Colonic mucosa (tissue), 4 donors: Measurements from ENCODE around the gene THSD4. TPM values are rescaled to one million over a fixed set of nuclear protein-coding genes. Genes with fewer than 3 reads are reported as not detected.

ENCODE experiments used
- DNase-seq: peaks from one replicate; pipeline ENCODE4 v3.0.0-alpha.2; 2020
- H3K27ac ChIP-seq: fragments of 200-600 bp; one replicate; pipeline ENCODE4 v1.8.0; 2021
- H3K27me3 ChIP-seq: fragments of 200-600 bp; one replicate; pipeline ENCODE4 v1.8.0; 2021
- H3K36me3 ChIP-seq: fragments of 200-600 bp; one replicate; pipeline ENCODE4 v1.8.0; 2021
- H3K4me1 ChIP-seq: fragments of 200-600 bp; one replicate; pipeline ENCODE4 v1.8.0; 2021; ENCODE audit warnings: mild to moderate bottlenecking
- H3K4me3 ChIP-seq: fragments of 200-600 bp; one replicate; pipeline ENCODE4 v1.8.0; 2021
- H3K9ac ChIP-seq, 2 donors: one replicate each; pipeline ENCODE4 v1.7.0; 2013; ENCODE audit warnings: control low read depth in 2 of 2, low read depth in 2 of 2, low read length in 2 of 2
- H3K9me3 ChIP-seq: fragments of 200-600 bp; one replicate; pipeline ENCODE4 v1.8.0; 2021
- CTCF ChIP-seq: fragments of 200-600 bp; IDR thresholded peaks from one replicate; pipeline ENCODE4 v1.8.0; 2022; ENCODE audit warnings: antibody characterized with exemption, mild to moderate bottlenecking
- intact Hi-C: fragments of 100-400 bp; cut with DNase I; formaldehyde crosslinking; loops from one replicate; pipeline ENCODE4 v1.14.1; 2022
- total RNA-seq, 2 donors: library from RNA; stranded (reverse); fragmentation: NEBNext Ultra II Directional in 1 of 2; extraction: Animal tissue kit (Norgen Biotek cat#: 25700) in 1 of 2; gene quantifications; one replicate each; pipeline ENCODE4 v1.2.1, GENCODE V29; 2021
- donor health status: healthy.
- donor health status: DM: no; HTN: no; CAD: no.
- donor health status: DM: no; HTN: no; CAD: no.

THSD4 gene
- total RNA-seq, 2 donors from 2014 or later: 18.8 to 23.5 TPM

DNA sequence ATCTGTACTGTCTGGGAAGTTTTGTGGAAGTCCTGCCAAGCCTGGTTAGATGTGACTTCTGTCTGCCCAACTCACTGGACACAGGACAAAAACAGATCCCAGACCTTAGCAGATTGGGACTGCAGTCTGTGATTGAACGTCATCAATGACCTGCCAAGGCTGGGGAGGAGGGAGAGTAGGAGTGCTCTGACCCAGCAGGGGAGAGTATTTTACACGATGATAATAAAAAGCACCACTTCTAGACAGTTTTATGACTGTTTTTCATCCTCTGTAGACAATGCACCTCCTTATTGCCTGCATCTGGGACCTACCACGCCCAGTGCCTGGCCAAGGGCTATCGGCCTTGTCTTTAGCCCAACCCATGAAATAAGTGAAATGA is 592.8 kb downstream of the THSD4 start:
- H3K4me1 ChIP-seq: peaks cover 7% of the 10 kb centered on the region

DNA sequence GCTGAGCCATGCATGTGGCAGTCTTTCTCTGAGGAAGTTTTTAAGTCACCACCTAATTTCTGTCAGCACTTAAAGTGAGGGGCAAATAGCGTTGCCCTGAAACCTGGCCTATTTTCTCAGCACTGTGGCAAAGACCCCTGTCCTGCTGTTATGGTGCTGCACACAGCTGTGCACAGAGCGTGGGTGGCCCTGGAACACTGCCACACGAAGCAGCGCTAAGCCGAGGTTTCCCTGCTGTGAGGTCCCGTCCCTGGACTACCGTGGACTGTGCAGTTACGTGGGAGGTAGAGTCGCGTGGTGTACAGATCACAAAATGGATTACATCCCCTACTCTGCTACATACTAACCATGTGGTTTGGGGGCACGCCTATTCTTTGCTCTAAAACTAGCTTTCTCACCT is 593.5 kb downstream of the THSD4 start:
- H3K9me3 ChIP-seq: no peaks in the 10 kb centered on the region
- peak overlapping the region in 1 of 2 donors; percentile 32 for H3K9ac ChIP-seq
- intact Hi-C loops: no loop called here
- no peak for DNase-seq
- no peaks in the 10 kb centered on the region for H3K27me3 ChIP-seq
- H3K4me1 ChIP-seq: peaks cover 7% of the 10 kb centered on the region
- H3K4me3 ChIP-seq: no peak overlapping the region
- H3K36me3 ChIP-seq: no peaks in the 10 kb centered on the region
- TF ChIP-seq CTCF: no peak
- no peak overlapping the region for H3K27ac ChIP-seq

More for the DNA sequence above, 592.8 kb downstream of the THSD4 start:
- Histone ChIP-seq H3K9me3 (no peaks in the 10 kb centered on the region), H3K36me3 (no peaks in the 10 kb centered on the region), H3K9ac (no peak overlapping the region), H3K27me3 (no peaks in the 10 kb centered on the region), H3K27ac (peak overlapping the region; percentile 22), H3K4me3 (no peak overlapping the region)
- intact Hi-C loops: no loop called here
- DNase-seq: peak; percentile 41
- no peak for TF ChIP-seq CTCF

- no peak for DNase-seq
- no peaks in the 10 kb centered on the region for H3K36me3 ChIP-seq
- no peak overlapping the region for H3K4me3 ChIP-seq
- H3K9me3 ChIP-seq: no peaks in the 10 kb centered on the region
- no peaks in the 10 kb centered on the region for H3K27me3 ChIP-seq
- peaks cover 7% of the 10 kb centered on the region for H3K4me1 ChIP-seq
- no peak overlapping the region for H3K27ac ChIP-seq
- intact Hi-C loops: no loop called here
- TF ChIP-seq CTCF: no peak
- H3K9ac ChIP-seq: no peak overlapping the region
Measured at GRCh38 chr15:71709808-71710418, 594.6 kb downstream of the THSD4 start.

DNA sequence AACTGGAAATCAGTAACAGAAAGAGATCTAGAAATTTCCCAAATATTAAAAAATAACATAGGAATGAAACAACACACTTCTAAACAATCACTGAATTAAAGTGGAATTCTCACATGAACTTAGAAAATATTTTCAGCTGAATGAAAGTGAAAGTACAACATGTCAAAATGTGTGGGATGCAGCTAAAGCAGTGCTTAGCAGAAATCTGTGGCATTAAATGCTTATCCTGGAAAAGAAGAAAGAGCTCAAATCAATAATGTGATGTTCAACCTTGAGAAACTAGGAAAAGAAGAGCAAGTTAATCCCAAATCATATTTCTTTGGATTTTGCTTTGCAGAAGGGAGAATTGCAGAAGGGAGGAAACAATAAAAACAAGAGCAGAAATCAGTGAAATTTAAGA is 596.9 kb downstream of the THSD4 start:
- peaks cover 7% of the 10 kb centered on the region for H3K4me1 ChIP-seq
- intact Hi-C loops: no loop called here
- no peak overlapping the region for H3K27ac ChIP-seq

DNA sequence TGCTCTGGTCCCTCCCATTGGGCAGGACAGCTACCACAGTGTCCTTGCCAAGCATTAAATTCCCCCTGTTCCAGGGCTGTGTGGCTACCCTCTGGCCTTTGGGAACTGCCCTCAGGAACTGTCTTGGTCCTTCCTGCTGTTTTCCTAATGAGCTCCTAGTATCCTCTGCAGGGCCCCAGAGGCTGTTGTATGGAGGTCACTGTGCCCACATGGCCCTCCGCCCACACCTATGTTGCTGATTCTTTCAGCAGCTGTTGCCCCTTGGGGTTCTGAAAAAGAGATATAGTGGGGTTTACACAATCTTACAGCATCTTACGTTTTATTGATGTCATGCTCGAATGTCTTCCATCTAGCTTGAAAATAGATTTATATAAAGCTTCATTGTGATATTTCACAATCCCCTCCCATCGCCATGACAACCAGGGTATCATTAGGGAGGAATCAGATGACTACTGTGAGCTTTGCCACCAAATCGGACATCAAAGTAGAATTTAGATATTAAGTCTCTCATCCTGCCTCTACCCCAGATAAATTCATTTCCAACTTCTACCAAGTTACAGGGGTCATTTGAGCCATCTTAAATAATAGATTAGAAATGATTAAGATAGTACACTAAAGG is 598.0 kb downstream of the THSD4 start:
- intact Hi-C loops: no loop called here
- H3K27me3 ChIP-seq: no peaks in the 10 kb centered on the region
- H3K9me3 ChIP-seq: no peaks in the 10 kb centered on the region
- H3K9ac ChIP-seq: no peak overlapping the region
- no peak overlapping the region for H3K4me3 ChIP-seq
- peaks cover 3% of the 10 kb centered on the region for H3K4me1 ChIP-seq
- no peak for DNase-seq
- H3K27ac ChIP-seq: no peak overlapping the region
- H3K36me3 ChIP-seq: no peaks in the 10 kb centered on the region
- TF ChIP-seq CTCF: no peak

More for the DNA sequence above, 596.9 kb downstream of the THSD4 start:
- Histone ChIP-seq H3K9ac (no peak overlapping the region), H3K36me3 (no peaks in the 10 kb centered on the region), H3K9me3 (no peaks in the 10 kb centered on the region), H3K4me3 (no peak overlapping the region), H3K27me3 (no peaks in the 10 kb centered on the region)
- no peak for DNase-seq
- TF ChIP-seq CTCF: no peak
